Kidney (tissue), 14 donors: ENCODE results near the gene ERBIN. TPM values are rescaled to one million over a fixed set of nuclear protein-coding genes. Genes with fewer than 3 reads are reported as not detected.

Source experiments
- DNase-seq, 5 donors: peaks; one replicate each; pipeline ENCODE4 v3.0.0-alpha.2; 2013 to 2020
- FAIRE-seq: peaks from 2 replicates; lab custom pipeline; 2012; peaks lifted over from hg19 to GRCh38; lab: Jason Lieb, UNC
- H3K27ac ChIP-seq, 2 donors: one replicate each; pipeline ENCODE4 v1.7.0; 2013; ENCODE audit warnings: low read depth in 2 of 2, low read length in 2 of 2, inconsistent platforms in 1 of 2
- H3K27me3 ChIP-seq: one replicate; pipeline ENCODE4 v1.7.1; 2013; ENCODE audit warnings: low read length, inconsistent platforms; ENCODE audit not compliant: control insufficient read depth, insufficient read depth
- H3K36me3 ChIP-seq, 3 donors: one replicate each; pipeline versions ENCODE4 v1.7.0 to v1.7.1; 2013; ENCODE audit warnings: low read length in 3 of 3, control low read depth in 1 of 3, inconsistent platforms in 1 of 3; ENCODE audit not compliant: insufficient read depth in 3 of 3, control insufficient read depth in 2 of 3
- H3K4me1 ChIP-seq, 3 donors: one replicate each; pipeline versions ENCODE4 v1.7.0 to v1.7.1; 2013; ENCODE audit warnings: low read length in 3 of 3, inconsistent platforms in 1 of 3, low read depth in 1 of 3; ENCODE audit not compliant: control insufficient read depth in 2 of 3, insufficient read depth in 2 of 3
- H3K4me3 ChIP-seq, 3 donors: one replicate each; pipeline versions ENCODE4 v1.7.0 to v1.8.1; 2013; ENCODE audit warnings: low read length in 3 of 3, control low read depth in 1 of 3, inconsistent platforms in 1 of 3
- H3K9ac ChIP-seq, 3 donors: one replicate each; pipeline versions ENCODE4 v1.7.0 to v1.7.1; 2013; ENCODE audit warnings: low read length in 3 of 3, control low read depth in 1 of 3, inconsistent platforms in 1 of 3
- H3K9me3 ChIP-seq, 3 donors: one replicate each; pipeline versions ENCODE4 v1.7.0 to v1.7.1; 2013; ENCODE audit warnings: low read length in 3 of 3, control low read depth in 1 of 3, inconsistent platforms in 1 of 3; ENCODE audit not compliant: control insufficient read depth in 2 of 3, insufficient read depth in 1 of 3
- intact Hi-C: fragments of 100-400 bp; cut with DNase I; formaldehyde crosslinking; loops from one replicate; pipeline ENCODE4 v1.11.1; 2022
- polyA plus RNA-seq: library from polyadenylated mRNA; stranded (reverse); fragments of 350-450 nt; fragmentation: Illumina TruSeq; extraction: RNeasy Lipid Tissue Mini Kit (QIAGEN cat#74804); gene quantifications from one replicate; pipeline ENCODE4 v1.2.3, GENCODE V29; 2014; ENCODE audit warnings: low read depth, low replicate concordance; ENCODE audit not compliant: insufficient read depth
- total RNA-seq: library from RNA; stranded (reverse); fragmentation: NEBNext Ultra II Directional; extraction: Animal tissue kit (Norgen Biotek cat#: 25700); gene quantifications from one replicate; pipeline ENCODE4 v1.2.1, GENCODE V29; 2021
- TF ChIP-seq, protein P1 (sequence below): IDR thresholded peaks from 3 replicates; pipeline ENCODE4 v1.5.1; 2012; ENCODE audit warnings: mild to moderate bottlenecking, moderate library complexity, borderline replicate concordance; ENCODE audit not compliant: insufficient read depth; ENCODE audit errors: extremely low read depth
- donor health status: control.
- donor health status: control.
- donor health status: control.
- donor health status: control.
- donor health status: control.
- donor health status: DM: yes; HTN: yes; CAD: no.
- donor health status: Normal renal cell carcinoma (clear cell type).

The ERBIN gene
- total and polyA plus RNA-seq, 2 donors from 2014 or later = 14.3 to 85.1 TPM

DNA sequence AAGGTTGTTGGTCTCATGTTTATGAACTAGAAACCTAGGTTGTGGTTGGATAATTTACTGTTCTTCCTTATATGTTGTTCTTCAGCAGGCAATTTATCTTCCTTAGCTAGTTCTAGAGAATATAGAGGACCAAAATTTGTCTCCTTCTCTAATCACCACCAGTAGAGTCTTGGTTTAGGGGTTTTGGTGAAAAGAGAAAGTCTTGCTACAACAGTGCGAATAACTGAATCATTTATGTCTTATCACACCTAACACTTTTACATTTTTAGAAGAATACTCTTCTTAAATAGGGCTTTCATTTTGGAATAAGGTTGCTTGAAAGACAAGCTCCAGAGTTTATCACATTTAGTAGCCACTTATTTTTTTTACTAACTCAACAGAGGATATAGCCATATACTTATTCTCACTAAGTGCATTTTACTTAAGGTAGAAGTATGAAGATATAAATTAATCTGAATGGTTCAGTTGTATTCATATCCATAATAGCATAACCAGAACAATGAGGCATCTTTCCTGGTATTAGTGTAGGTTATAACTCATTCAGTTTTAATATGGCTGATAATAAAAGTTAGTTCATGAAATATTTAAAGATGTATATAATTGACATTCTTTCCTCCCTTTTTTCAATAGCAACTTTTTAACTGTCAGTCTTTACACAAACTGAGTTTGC, 67.9 kb downstream of the ERBIN start:
- intact Hi-C loops = no loop called here
- TF ChIP-seq, protein P1, sequence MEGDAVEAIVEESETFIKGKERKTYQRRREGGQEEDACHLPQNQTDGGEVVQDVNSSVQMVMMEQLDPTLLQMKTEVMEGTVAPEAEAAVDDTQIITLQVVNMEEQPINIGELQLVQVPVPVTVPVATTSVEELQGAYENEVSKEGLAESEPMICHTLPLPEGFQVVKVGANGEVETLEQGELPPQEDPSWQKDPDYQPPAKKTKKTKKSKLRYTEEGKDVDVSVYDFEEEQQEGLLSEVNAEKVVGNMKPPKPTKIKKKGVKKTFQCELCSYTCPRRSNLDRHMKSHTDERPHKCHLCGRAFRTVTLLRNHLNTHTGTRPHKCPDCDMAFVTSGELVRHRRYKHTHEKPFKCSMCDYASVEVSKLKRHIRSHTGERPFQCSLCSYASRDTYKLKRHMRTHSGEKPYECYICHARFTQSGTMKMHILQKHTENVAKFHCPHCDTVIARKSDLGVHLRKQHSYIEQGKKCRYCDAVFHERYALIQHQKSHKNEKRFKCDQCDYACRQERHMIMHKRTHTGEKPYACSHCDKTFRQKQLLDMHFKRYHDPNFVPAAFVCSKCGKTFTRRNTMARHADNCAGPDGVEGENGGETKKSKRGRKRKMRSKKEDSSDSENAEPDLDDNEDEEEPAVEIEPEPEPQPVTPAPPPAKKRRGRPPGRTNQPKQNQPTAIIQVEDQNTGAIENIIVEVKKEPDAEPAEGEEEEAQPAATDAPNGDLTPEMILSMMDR = no peak
- Histone ChIP-seq H3K9ac (no peak overlapping the region), H3K36me3 (peaks cover 0 to 5% (median 4%) of the 10 kb centered on the region in 3 donors), H3K4me3 (no peak overlapping the region), H3K9me3 (no peaks in the 10 kb centered on the region), H3K27me3 (no peaks in the 10 kb centered on the region), H3K4me1 (no peaks in the 10 kb centered on the region), H3K27ac (no peak overlapping the region)
- DNase-seq = no peak
- no peak for FAIRE-seq

DNA sequence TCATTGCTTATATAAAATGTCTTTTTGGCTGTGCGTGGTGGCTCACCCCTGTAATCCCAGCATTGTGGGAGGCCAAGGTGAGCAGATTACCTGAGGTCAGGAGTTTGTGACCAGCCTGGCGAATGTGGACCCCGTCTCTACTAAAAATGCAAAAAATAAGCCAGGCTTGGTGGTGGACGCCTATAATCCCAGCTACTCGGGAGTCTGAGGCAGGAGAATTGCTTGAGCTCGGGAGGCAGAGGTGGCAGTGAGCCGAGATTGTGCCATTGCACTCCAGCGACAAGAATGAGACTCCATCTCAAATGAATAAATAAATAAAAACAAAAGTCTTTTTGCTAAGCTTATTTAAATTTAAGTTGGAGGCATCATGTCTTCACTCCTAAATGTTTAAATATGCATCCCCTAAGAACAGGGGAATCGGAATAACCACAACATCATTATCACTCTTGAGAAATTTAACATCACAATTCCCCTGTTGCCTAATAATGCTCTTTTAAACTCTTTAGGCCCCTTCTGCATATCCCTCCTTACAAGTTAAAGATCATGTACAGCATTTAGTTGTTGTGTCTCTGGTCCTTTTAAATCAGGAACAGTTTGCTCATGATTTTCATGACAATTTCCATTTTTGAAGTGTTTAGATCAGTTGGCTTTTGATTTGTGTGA, 72.8 kb downstream of the ERBIN start:
- DNase-seq = no peak
- Histone ChIP-seq H3K36me3 (peaks cover 0 to 5% (median 4%) of the 10 kb centered on the region in 3 donors), H3K27ac (no peak overlapping the region), H3K9ac (no peak overlapping the region), H3K27me3 (no peaks in the 10 kb centered on the region), H3K9me3 (no peaks in the 10 kb centered on the region), H3K4me1 (no peaks in the 10 kb centered on the region), H3K4me3 (no peak overlapping the region)
- FAIRE-seq = no peak
- intact Hi-C loops = no loop called here
- TF ChIP-seq, protein P1 = no peak

GRCh38 chr5:66001952-66002351, 75.6 kb downstream of the ERBIN start:
- intact Hi-C loops = no loop called here
- no peaks in the 10 kb centered on the region for H3K9me3 ChIP-seq
- DNase-seq (no peak), FAIRE-seq (no peak)
- H3K36me3 ChIP-seq = no peaks in the 10 kb centered on the region
- H3K4me3 ChIP-seq = no peak overlapping the region
- no peaks in the 10 kb centered on the region for H3K27me3 ChIP-seq
- no peak overlapping the region for H3K9ac ChIP-seq
- no peaks in the 10 kb centered on the region for H3K4me1 ChIP-seq
- no peak overlapping the region for H3K27ac ChIP-seq
- TF ChIP-seq, protein P1 = no peak
